Mesenchymal stem cell (in vitro differentiated cells and primary cell): Measurements from ENCODE around the gene KIAA0825.

Experiments used
- DNase-seq: peaks from one replicate; pipeline ENCODE4 v3.0.0-alpha.2; 2013
- H2AFZ ChIP-seq: one replicate; pipeline ENCODE4 v1.6.1; 2013; ENCODE audit warnings: low read depth, mild to moderate bottlenecking, control low read depth, inconsistent platforms, low read length, moderate library complexity
- H2AK5ac ChIP-seq: 2 replicates; pipeline ENCODE4 v1.6.1; 2013; ENCODE audit warnings: low read length, moderate library complexity, mild to moderate bottlenecking, inconsistent platforms; ENCODE audit not compliant: severe bottlenecking
- H2BK120ac ChIP-seq: one replicate; pipeline ENCODE4 v1.6.1; 2013; ENCODE audit warnings: low read depth, mild to moderate bottlenecking, inconsistent platforms, low read length, moderate library complexity
- H2BK12ac ChIP-seq, 2 experiments: one replicate each; pipeline ENCODE4 v1.6.1; 2013; ENCODE audit warnings: inconsistent platforms in 2 of 2, low read length in 2 of 2, mild to moderate bottlenecking in 2 of 2, moderate library complexity in 2 of 2, control low read depth in 1 of 2
- H2BK15ac ChIP-seq: one replicate; pipeline ENCODE4 v1.6.1; 2013; ENCODE audit warnings: mild to moderate bottlenecking, low read depth, inconsistent platforms; ENCODE audit not compliant: poor library complexity, severe bottlenecking
- H2BK5ac ChIP-seq: 2 replicates; pipeline ENCODE4 v1.6.1; 2013; ENCODE audit warnings: low read depth, mild to moderate bottlenecking, low read length, control low read depth, inconsistent platforms; ENCODE audit not compliant: poor library complexity, severe bottlenecking
- H3K14ac ChIP-seq, 2 experiments: one replicate each; pipeline ENCODE4 v1.6.1; 2013; ENCODE audit warnings: inconsistent platforms in 2 of 2, low read length in 2 of 2, control low read depth in 1 of 2, mild to moderate bottlenecking in 1 of 2, moderate library complexity in 1 of 2
- H3K18ac ChIP-seq, 2 experiments: one replicate each; pipeline ENCODE4 v1.6.1; 2013; ENCODE audit warnings: inconsistent platforms in 2 of 2, low read length in 2 of 2, control low read depth in 1 of 2, low read depth in 1 of 2, mild to moderate bottlenecking in 1 of 2
- H3K23ac ChIP-seq, 2 experiments: one replicate each; pipeline ENCODE4 v1.6.1; 2013; ENCODE audit warnings: inconsistent platforms in 2 of 2, low read length in 2 of 2, mild to moderate bottlenecking in 2 of 2, moderate library complexity in 2 of 2, control low read depth in 1 of 2
- H3K27ac ChIP-seq: 2 replicates; pipeline ENCODE4 v1.5.1; 2013; ENCODE audit warnings: mild to moderate bottlenecking, moderate library complexity, low read length, control low read depth, inconsistent platforms; ENCODE audit not compliant: poor library complexity, severe bottlenecking
- H3K27me3 ChIP-seq, 2 experiments: 2 replicates each; pipeline versions ENCODE4 v1.6.1 to v1.7.0; 2013; ENCODE audit warnings: low read length in 2 of 2, mild to moderate bottlenecking in 2 of 2, moderate library complexity in 2 of 2, control low read depth in 1 of 2, inconsistent platforms in 1 of 2; ENCODE audit not compliant: control insufficient read depth in 1 of 2, insufficient read depth in 1 of 2
- H3K36me3 ChIP-seq, 2 experiments: 2 replicates each; pipeline versions ENCODE4 v1.6.1 to v1.7.0; 2013; ENCODE audit warnings: low read length in 2 of 2, control low read depth in 1 of 2, inconsistent platforms in 1 of 2, low read depth in 1 of 2, mild to moderate bottlenecking in 1 of 2; ENCODE audit not compliant: insufficient read depth in 2 of 2, control insufficient read depth in 1 of 2
- H3K4ac ChIP-seq, 2 experiments: one replicate each; pipeline ENCODE4 v1.6.1; 2013; ENCODE audit warnings: inconsistent platforms in 2 of 2, low read length in 2 of 2, mild to moderate bottlenecking in 2 of 2, moderate library complexity in 2 of 2, control low read depth in 1 of 2, low read depth in 1 of 2
- H3K4me1 ChIP-seq: 2 replicates; pipeline ENCODE4 v1.6.1; 2013; ENCODE audit warnings: low read depth, low read length, control low read depth; ENCODE audit not compliant: control insufficient read depth, insufficient read depth
- H3K4me2 ChIP-seq: 2 replicates; pipeline ENCODE4 v1.6.1; 2013; ENCODE audit warnings: low read length, mild to moderate bottlenecking, inconsistent platforms; ENCODE audit not compliant: poor library complexity, severe bottlenecking
- H3K4me3 ChIP-seq, 2 experiments: 2 replicates each; pipeline versions ENCODE4 v1.5.1 to v1.7.0; 2013; ENCODE audit warnings: low read length in 2 of 2, mild to moderate bottlenecking in 2 of 2, control low read depth in 1 of 2, low read depth in 1 of 2; ENCODE audit not compliant: insufficient read depth in 1 of 2
- H3K79me1 ChIP-seq: replicated peaks from 2 replicates; pipeline ENCODE4 v1.6.1; 2013; ENCODE audit warnings: mild to moderate bottlenecking, control low read depth, low read length, inconsistent platforms; ENCODE audit not compliant: poor library complexity, severe bottlenecking
- H3K9ac ChIP-seq: 2 replicates; pipeline ENCODE4 v1.7.0; 2013; ENCODE audit warnings: mild to moderate bottlenecking, low read length, moderate library complexity
- H3K9me3 ChIP-seq: 2 replicates; pipeline ENCODE4 v1.7.0; 2013; ENCODE audit warnings: mild to moderate bottlenecking, low read length; ENCODE audit not compliant: control insufficient read depth
- H4K8ac ChIP-seq: one replicate; pipeline ENCODE4 v1.6.1; 2013; ENCODE audit warnings: inconsistent platforms, mild to moderate bottlenecking, low read length, moderate library complexity
- H4K91ac ChIP-seq: one replicate; pipeline ENCODE4 v1.6.1; 2013; ENCODE audit warnings: mild to moderate bottlenecking, low read length, inconsistent platforms
- WGBS: methylation state at CpG from one replicate; pipeline ENCODE4 v1.1.7; 2013; ENCODE audit warnings: mixed read lengths; 5-methylcytosine and 5-hydroxymethylcytosine counted together

KIAA0825 gene

DNA sequence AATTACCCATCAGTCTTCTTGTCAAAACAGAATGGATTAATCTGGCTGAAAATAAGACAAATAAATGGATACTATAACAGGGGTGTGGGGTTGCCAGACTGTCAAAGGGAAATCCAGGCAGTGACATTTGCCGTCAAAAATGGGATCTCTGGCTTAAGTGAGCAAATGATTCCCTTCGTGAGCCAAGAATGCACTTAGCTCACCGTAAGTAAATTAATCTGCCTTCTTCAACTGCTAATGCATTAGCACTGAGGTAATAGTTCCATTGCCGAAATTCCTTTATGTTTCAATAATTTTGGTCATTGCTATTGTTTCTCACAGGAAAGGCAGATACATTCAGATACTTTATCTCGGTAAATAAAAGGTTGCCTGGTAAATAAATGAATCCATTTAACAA, 377.8 kb downstream of the KIAA0825 start:
- Histone ChIP-seq H3K4me1 (no peaks in the 10 kb centered on the region), H2BK12ac (no peak overlapping the region), H4K91ac (no peak overlapping the region), H3K18ac (no peak overlapping the region), H2AK5ac (no peak overlapping the region), H3K79me1 (no peaks in the 10 kb centered on the region), H3K14ac (no peak overlapping the region), H3K23ac (no peak overlapping the region), H3K4me3 (peak overlapping the region in 1 of 2 experiments; percentile 32), H3K4ac (no peak overlapping the region), H3K27me3 (no peaks in the 10 kb centered on the region), H2BK5ac (no peak overlapping the region), H2BK15ac (no peak overlapping the region), H4K8ac (no peak overlapping the region), H2BK120ac (no peak overlapping the region), H3K9me3 (peaks cover 7% of the 10 kb centered on the region), H3K4me2 (no peak overlapping the region), H3K9ac (no peak overlapping the region), H2AFZ (no peak overlapping the region), H3K36me3 (no peaks in the 10 kb centered on the region), H3K27ac (peak overlapping the region; percentile 82)
- no peak for DNase-seq
- 91% methylated on average over 3 of the region's 5 CpGs for WGBS

DNA sequence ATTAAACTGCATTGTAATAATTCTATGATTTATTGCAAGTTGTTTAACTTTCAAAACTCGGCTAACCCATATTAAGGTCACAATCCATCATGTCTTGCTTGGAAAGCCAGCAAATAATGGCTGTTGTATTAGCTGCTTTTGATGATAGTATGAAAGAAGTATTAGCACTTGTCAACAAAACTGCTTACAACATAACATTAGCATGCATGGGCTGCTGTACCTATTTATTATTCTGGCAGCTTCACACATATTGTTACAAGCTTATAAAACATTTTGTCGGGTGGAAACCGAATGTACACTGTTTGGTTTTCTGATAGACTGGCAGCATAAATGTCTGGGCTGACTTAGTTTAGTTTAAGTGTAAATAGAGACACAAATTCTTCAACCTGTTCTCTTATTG, 378.3 kb downstream of the KIAA0825 start:
- Histone ChIP-seq H2BK120ac (no peak overlapping the region), H3K14ac (no peak overlapping the region), H2AFZ (no peak overlapping the region), H3K4me1 (no peaks in the 10 kb centered on the region), H4K8ac (no peak overlapping the region), H4K91ac (no peak overlapping the region), H2AK5ac (no peak overlapping the region), H3K18ac (no peak overlapping the region), H2BK15ac (no peak overlapping the region), H3K4me3 (no peak overlapping the region), H2BK12ac (no peak overlapping the region), H3K4ac (no peak overlapping the region), H3K4me2 (no peak overlapping the region), H3K36me3 (no peaks in the 10 kb centered on the region), H3K9me3 (peaks cover 12% of the 10 kb centered on the region), H2BK5ac (no peak overlapping the region), H3K27ac (no peak overlapping the region), H3K79me1 (no peaks in the 10 kb centered on the region), H3K27me3 (no peaks in the 10 kb centered on the region), H3K23ac (no peak overlapping the region), H3K9ac (no peak overlapping the region)
- WGBS: no CpG with 5 or more reads among the region's 3 CpGs
- DNase-seq: no peak

GRCh38 chr5:94239266-94239665, 379.1 kb downstream of the KIAA0825 start:
- no peak overlapping the region for H2BK5ac ChIP-seq
- H3K4me1 ChIP-seq: no peaks in the 10 kb centered on the region
- H3K23ac ChIP-seq: no peak overlapping the region
- no peak overlapping the region for H4K8ac ChIP-seq
- no peak overlapping the region for H3K4me3 ChIP-seq
- no peaks in the 10 kb centered on the region for H3K79me1 ChIP-seq
- H2BK12ac ChIP-seq: no peak overlapping the region
- H3K27ac ChIP-seq: no peak overlapping the region
- no peaks in the 10 kb centered on the region for H3K36me3 ChIP-seq
- no peak for DNase-seq
- H2AFZ ChIP-seq: no peak overlapping the region
- H2BK120ac ChIP-seq: no peak overlapping the region
- H3K14ac ChIP-seq: no peak overlapping the region
- H2BK15ac ChIP-seq: no peak overlapping the region
- no peaks in the 10 kb centered on the region for H3K27me3 ChIP-seq
- H3K18ac ChIP-seq: no peak overlapping the region
- H3K9ac ChIP-seq: no peak overlapping the region
- no peak overlapping the region for H4K91ac ChIP-seq
- no peak overlapping the region for H3K4ac ChIP-seq
- WGBS: 68% methylated on average over 2 of the region's 2 CpGs
- H3K9me3 ChIP-seq: peaks cover 20% of the 10 kb centered on the region
- no peak overlapping the region for H2AK5ac ChIP-seq
- H3K4me2 ChIP-seq: no peak overlapping the region

DNA sequence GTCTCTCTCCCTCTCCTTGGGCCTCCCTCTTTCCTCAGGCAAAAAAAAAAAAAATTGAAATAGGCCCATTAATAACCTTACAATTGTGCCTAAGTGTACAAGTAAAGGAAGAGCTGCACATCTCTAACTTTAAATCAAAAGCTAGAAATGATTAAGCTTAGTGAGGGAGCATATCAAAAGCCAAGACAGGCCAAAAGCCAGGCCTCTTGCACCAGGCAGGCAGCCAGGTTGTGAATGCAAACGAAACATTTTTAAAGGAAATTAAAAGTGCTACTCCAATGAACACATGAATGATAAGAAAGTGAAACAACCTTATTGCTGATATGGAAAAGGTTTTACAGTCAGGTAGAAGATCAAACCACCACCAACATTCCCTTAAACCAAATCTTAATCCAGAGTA, 383.4 kb downstream of the KIAA0825 start:
- Histone ChIP-seq H3K27ac (no peak overlapping the region), H3K23ac (no peak overlapping the region), H3K79me1 (no peaks in the 10 kb centered on the region), H3K9me3 (peaks cover 20% of the 10 kb centered on the region), H2BK12ac (no peak overlapping the region), H4K91ac (no peak overlapping the region), H3K4me2 (no peak overlapping the region), H2BK120ac (no peak overlapping the region), H2BK5ac (no peak overlapping the region), H3K9ac (no peak overlapping the region), H3K4ac (no peak overlapping the region), H2BK15ac (no peak overlapping the region), H2AK5ac (no peak overlapping the region), H3K4me3 (no peak overlapping the region), H3K4me1 (no peaks in the 10 kb centered on the region), H3K27me3 (no peaks in the 10 kb centered on the region), H2AFZ (no peak overlapping the region), H3K36me3 (no peaks in the 10 kb centered on the region), H3K18ac (no peak overlapping the region), H3K14ac (no peak overlapping the region), H4K8ac (no peak overlapping the region)
- DNase-seq: no peak
- no CpG with 5 or more reads among the region's 1 CpG for WGBS
